ENCODE results near the gene CEBPE.

Gene CEBPE

DNA sequence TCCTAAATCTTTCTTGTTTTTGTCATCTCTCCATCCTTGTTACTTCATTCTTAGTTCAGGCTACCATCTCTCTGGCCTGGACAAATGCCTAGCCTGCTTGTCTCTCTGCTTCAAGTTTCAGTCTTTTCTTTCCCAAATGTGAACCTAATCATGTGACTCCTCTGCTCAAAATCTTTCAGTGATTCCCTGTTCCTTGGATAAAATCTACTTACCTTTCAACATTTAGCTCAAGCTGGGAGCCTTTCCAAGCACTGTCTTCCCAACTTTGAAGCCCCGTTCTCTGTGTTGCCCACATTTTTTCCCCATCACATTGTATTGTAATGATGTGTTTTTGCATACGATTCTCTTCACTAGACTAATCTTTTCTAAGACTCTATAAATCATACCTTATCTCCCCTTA is 39.7 kb upstream of the CEBPE start:
- no peak for TF ChIP-seq Cebpa-rat (IDR thresholded peaks at IDR 0.05)
- H3K4me3 ChIP-seq = no peak overlapping the region
- no peaks in the 10 kb centered on the region for H3K27me3 ChIP-seq
- peaks cover 17% of the 10 kb centered on the region for H3K4me1 ChIP-seq
- H3K9me3 ChIP-seq = no peaks in the 10 kb centered on the region
- H3K36me3 ChIP-seq = no peaks in the 10 kb centered on the region
- no peaks in the 10 kb centered on the region for H4K20me1 ChIP-seq
- no peak overlapping the region for H3K9ac ChIP-seq
- no peak overlapping the region for H3K27ac ChIP-seq
- no peak overlapping the region for H3K4me2 ChIP-seq

DNA sequence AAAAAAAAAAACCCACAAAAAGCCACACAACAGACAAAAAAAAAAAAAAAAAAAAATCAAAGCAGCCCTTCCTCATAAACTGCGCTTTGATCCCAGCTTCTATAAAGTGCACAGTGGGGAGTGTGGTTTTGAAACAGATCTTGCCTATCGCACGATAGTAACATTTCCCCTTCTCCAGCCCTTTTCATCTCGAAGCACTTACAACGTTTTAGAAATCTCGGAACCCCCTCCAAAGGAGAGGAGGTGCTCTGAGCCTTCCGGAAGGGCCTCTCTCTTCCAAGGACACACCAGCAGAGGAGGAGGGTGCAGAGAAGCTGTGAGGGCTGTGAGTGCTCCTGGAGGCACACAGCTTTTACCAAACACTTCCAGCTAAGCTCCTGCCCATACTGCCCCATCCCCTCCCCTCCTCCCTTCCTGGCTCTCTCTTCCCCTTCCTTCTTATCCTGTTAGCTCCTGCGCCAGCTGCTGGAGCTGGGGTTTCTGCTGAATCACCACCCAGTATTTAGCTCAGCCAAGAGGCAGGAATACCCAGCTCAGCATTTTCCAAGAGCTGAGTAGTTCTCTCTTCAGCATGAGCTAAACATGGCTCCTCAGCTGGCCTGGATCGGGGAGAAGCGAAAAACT is 36.0 kb upstream of the CEBPE start:
- H3K27ac ChIP-seq = no peak overlapping the region
- no peak overlapping the region for H3K4me3 ChIP-seq
- no peak for TF ChIP-seq Cebpa-rat (IDR thresholded peaks at IDR 0.05)
- peaks cover 17% of the 10 kb centered on the region for H3K4me1 ChIP-seq
- H3K36me3 ChIP-seq = no peaks in the 10 kb centered on the region
- H3K9ac ChIP-seq = no peak overlapping the region
- H4K20me1 ChIP-seq = no peaks in the 10 kb centered on the region
- no peaks in the 10 kb centered on the region for H3K9me3 ChIP-seq
- peak overlapping the region; percentile 48 for H3K4me2 ChIP-seq
- no peaks in the 10 kb centered on the region for H3K27me3 ChIP-seq

DNA sequence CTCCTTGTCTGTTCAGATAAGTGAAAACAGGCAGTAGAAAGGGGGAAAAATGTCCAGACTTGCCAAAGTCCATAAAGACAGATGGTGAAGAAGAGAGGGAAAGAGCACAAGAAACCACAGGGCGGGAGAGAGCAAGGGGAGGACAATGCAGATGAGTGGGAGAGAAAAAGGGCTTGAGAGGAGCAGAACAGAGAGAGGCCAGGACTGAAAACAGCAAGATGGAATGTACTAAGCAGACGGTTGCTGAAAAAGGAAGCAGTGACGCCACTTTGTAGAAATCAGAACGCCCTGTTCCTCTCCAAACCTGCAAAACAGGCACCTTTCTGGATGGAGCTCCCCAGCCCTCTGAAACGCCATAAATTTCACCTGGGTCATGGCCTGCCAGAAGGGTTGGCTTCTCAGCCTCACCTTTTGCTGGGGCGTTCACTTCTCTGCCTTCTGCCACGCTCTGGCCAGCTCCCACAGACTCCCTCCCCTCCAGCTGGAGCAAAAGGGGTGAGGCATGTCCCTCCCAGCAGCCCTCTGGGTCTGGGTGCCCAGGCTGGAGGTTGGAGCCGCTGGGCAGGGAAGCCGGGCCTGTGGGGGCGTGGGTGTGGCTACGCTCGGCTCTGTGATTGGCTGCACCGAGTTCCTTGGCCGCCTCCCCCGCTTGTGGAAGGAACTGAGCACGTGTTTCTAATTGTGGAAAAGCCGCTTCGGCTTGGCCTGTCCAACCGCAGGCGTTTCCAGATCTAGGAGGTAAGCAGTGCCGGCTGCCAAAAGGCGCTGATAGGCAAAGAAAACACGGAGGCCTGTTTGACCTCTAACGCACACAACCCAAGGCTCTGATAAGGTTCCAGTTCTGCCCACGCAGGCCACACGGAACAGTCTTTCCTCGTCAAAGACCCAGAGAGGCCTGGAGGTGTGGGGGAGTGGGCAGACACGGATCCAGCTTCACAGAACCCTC is 35.1 kb upstream of the CEBPE start:
- H3K27me3 ChIP-seq = no peaks in the 10 kb centered on the region
- TF ChIP-seq Cebpa-rat (IDR thresholded peaks at IDR 0.05) = no peak
- H4K20me1 ChIP-seq = no peaks in the 10 kb centered on the region
- peaks cover 17% of the 10 kb centered on the region for H3K4me1 ChIP-seq
- H3K4me2 ChIP-seq = peak overlapping the region; percentile 48
- H3K4me3 ChIP-seq = no peak overlapping the region
- H3K9ac ChIP-seq = no peak overlapping the region
- H3K27ac ChIP-seq = no peak overlapping the region
- H3K9me3 ChIP-seq = no peaks in the 10 kb centered on the region
- H3K36me3 ChIP-seq = no peaks in the 10 kb centered on the region

DNA sequence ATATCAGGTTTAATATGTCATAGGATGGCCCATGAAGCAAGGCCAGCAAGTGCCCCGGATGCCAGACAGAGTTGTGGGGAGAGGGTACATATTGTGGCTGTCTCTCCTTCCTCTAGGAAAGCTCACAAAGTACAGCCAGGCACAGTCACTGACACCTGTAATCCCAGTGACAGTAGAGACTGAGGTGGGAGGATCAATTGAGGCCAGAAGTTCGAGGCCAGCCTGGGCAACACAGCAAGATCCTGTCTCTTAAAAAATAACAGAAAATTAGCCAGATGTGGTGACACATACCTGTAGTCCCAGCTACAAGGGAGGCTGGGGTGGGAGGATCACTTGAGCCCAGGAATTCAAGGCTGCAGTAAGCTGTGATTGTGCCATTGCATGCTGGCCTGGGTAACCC is 32.3 kb upstream of the CEBPE start:
- Histone ChIP-seq H4K20me1 (no peaks in the 10 kb centered on the region), H3K27ac (no peak overlapping the region), H3K4me1 (peaks cover 17% of the 10 kb centered on the region), H3K9me3 (no peaks in the 10 kb centered on the region), H3K27me3 (no peaks in the 10 kb centered on the region), H3K9ac (no peak overlapping the region), H3K4me3 (no peak overlapping the region), H3K36me3 (no peaks in the 10 kb centered on the region), H3K4me2 (no peak overlapping the region)
- no peak for TF ChIP-seq Cebpa-rat (IDR thresholded peaks at IDR 0.05)

DNA sequence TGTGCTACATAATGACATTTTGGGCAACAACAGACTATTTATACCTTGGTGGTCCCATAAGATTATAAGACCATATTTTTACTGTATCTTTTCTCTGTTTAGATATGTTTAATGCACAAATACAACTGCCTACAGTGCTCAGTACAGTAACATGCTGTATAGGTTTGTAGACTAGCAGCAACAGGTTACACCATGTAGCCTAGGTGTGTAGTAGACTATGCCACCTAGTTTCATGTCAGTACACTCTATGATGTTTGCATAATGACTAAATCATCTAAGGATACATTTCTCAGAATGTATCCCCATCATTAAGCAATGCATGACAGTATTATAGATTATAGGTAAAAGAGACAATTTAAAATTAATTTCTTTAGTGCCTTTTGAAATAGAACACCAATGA is 30.7 kb upstream of the CEBPE start:
- Histone ChIP-seq H3K27ac (no peak overlapping the region), H4K20me1 (no peaks in the 10 kb centered on the region), H3K36me3 (no peaks in the 10 kb centered on the region), H3K4me2 (no peak overlapping the region), H3K9ac (no peak overlapping the region), H3K4me3 (no peak overlapping the region), H3K4me1 (peaks cover 9% of the 10 kb centered on the region), H3K27me3 (no peaks in the 10 kb centered on the region), H3K9me3 (no peaks in the 10 kb centered on the region)
- no peak for TF ChIP-seq Cebpa-rat (IDR thresholded peaks at IDR 0.05)

DNA sequence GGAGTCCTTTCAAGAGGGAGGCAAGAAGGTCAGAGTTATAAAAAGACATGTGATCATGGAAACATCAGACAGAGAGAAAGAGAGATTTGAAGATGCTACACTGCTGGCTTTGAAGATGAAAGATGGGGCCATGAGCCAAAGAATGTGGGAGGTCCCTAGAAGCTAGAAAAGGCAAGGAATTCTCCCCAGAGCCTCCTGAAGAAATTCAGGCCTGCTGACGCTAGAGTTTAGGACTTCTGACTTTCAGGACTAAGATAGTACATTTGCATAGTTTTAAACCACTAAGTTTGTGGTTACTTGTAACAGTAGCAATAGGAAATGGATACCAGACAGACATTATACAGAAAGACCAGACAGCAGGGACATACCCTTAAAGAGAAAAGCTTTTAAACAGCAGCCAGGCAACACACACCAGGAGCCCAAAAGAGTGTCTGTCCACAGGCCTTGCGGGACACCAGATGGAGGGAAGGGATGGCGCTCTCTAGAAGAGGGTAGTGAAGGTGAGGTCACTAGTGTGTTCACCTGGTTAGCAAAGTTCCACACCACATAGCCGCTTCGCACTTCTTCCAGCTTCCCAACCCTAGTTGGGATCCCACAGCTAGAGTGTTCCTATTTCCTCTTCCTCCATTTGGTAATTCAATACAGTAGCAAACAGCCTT is 29.7 kb upstream of the CEBPE start:
- Histone ChIP-seq H3K9ac (no peak overlapping the region), H4K20me1 (no peaks in the 10 kb centered on the region), H3K9me3 (no peaks in the 10 kb centered on the region), H3K4me2 (no peak overlapping the region), H3K27ac (no peak overlapping the region), H3K27me3 (no peaks in the 10 kb centered on the region), H3K4me3 (no peak overlapping the region), H3K36me3 (no peaks in the 10 kb centered on the region), H3K4me1 (no peaks in the 10 kb centered on the region)
- no peak for TF ChIP-seq Cebpa-rat (IDR thresholded peaks at IDR 0.05)

DNA sequence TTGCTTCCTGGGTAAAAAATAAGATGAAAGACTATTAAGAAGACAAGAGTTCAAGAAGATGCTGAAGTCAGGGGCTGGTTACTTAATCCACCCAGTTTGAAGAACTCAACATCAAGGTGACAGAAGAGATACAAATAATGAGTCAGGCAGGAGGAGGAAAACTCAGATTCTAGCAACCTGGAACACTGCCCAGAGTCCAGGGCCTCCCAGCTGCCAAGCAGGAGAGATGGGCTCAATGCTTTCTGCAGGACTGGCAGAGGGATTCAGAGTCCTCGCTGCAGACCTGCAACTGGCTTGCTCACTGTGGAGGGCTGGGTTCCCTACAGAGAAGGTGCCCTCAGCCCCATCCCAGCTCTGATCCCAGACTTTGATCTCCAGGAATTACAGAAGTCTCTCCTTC is 28.6 kb upstream of the CEBPE start:
- H3K36me3 ChIP-seq = no peaks in the 10 kb centered on the region
- TF ChIP-seq Cebpa-rat (IDR thresholded peaks at IDR 0.05) = no peak
- no peaks in the 10 kb centered on the region for H4K20me1 ChIP-seq
- H3K4me2 ChIP-seq = no peak overlapping the region
- H3K27ac ChIP-seq = no peak overlapping the region
- no peak overlapping the region for H3K9ac ChIP-seq
- H3K27me3 ChIP-seq = no peaks in the 10 kb centered on the region
- H3K9me3 ChIP-seq = no peaks in the 10 kb centered on the region
- no peak overlapping the region for H3K4me3 ChIP-seq
- H3K4me1 ChIP-seq = no peaks in the 10 kb centered on the region

DNA sequence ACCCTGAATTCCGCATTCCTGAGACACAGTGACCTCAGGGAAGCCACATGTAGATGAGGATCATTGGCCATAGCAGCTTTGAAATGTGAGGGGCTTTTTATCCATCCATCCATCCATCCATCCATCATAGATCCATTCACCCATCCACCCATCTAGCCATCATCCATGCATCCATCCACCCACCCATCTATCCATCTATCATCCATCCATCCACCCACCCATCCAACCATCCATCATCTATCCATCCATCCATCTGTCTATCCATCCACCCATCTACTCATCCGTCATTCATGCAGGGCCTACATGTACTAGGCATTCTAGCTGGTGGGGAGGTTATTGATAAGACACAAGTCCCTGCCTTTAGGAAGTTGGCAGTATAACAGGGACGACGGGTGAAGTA is 27.9 kb upstream of the CEBPE start:
- no peak overlapping the region for H3K4me3 ChIP-seq
- no peak overlapping the region for H3K4me2 ChIP-seq

DNA sequence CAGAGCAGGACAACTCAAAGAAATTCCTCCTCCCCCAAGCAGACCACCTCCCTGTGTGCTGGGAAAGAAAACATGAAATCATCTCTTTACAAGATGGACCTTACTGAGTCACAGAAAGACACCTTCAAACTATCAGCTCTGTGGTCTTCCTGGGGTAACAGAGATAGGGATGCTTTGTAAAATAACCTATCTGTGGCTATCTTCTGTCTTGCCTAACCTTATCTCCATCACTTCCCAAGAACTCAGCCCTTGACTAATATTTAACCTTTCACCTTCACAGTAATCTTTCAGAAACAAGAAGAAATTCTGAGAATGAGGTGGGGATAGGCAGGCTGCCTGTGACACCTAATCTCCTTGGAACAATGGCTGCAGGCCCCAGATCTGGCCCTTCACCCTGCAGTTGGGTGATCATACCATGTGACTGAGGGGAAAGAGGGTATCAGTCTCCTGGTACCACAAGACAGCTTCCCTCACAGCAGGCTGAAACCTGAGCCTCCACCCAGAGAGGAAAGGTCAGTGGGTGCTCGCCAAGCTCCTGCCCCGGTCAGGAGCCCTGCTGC is 27.4 kb upstream of the CEBPE start:
- Histone ChIP-seq H3K4me1 (no peaks in the 10 kb centered on the region), H3K9ac (no peak overlapping the region), H3K27me3 (no peaks in the 10 kb centered on the region), H4K20me1 (no peaks in the 10 kb centered on the region), H3K4me3 (no peak overlapping the region), H3K4me2 (no peak overlapping the region), H3K36me3 (no peaks in the 10 kb centered on the region), H3K27ac (no peak overlapping the region), H3K9me3 (no peaks in the 10 kb centered on the region)
- no peak for TF ChIP-seq Cebpa-rat (IDR thresholded peaks at IDR 0.05)

More for the DNA sequence above, 27.9 kb upstream of the CEBPE start:
- Histone ChIP-seq H3K9me3 (no peaks in the 10 kb centered on the region), H3K4me1 (no peaks in the 10 kb centered on the region), H3K27ac (no peak overlapping the region), H4K20me1 (no peaks in the 10 kb centered on the region), H3K27me3 (no peaks in the 10 kb centered on the region), H3K9ac (no peak overlapping the region), H3K36me3 (no peaks in the 10 kb centered on the region)
- TF ChIP-seq Cebpa-rat (IDR thresholded peaks at IDR 0.05) = no peak
